K562 (cell line): ENCODE measurements around the gene CLTB.

Experiments
- PRMT5 ChIP-seq: sonication (generic); formaldehyde crosslinking; IDR thresholded peaks from 2 replicates; pipeline ENCODE4 v1.5.0; 2020; ENCODE audit warnings: missing genetic modification reagents
- RBBP5 ChIP-seq: fragments of 200-600 bp; sonication (generic); IDR thresholded peaks from 2 replicates; pipeline ENCODE4 v1.6.1; 2012; ENCODE audit warnings: borderline replicate concordance, mild to moderate bottlenecking, low read length, control low read depth, inconsistent platforms; ENCODE audit not compliant: insufficient read depth, poor library complexity, severe bottlenecking
- SMC3 ChIP-seq: conservative IDR thresholded peaks from 2 replicates; pipeline ENCODE4 v1.6.1; 2011; ENCODE audit warnings: low read depth, low read length, improper control_type of control experiment; ENCODE audit not compliant: insufficient read depth
- SRF ChIP-seq, 2 experiments: fragments of 250-450, 450-650 bp in 1 of 2; sonication (Bioruptor Pico) in 1 of 2; sonication (generic) in 1 of 2; formaldehyde crosslinking; IDR thresholded peaks; 2 replicates each; pipeline versions ENCODE4 v1.5.0 to v1.5.1; 2020 to 2022; ENCODE audit warnings: mild to moderate bottlenecking in 1 of 2, missing genetic modification reagents in 1 of 2
- YY1 ChIP-seq, 3 experiments: IDR thresholded peaks; 2 replicates each; pipeline ENCODE4 v1.6.1; 2011; ENCODE audit warnings: low read length in 2 of 3, mild to moderate bottlenecking in 2 of 3, moderate library complexity in 2 of 3, borderline replicate concordance in 1 of 3, control low read depth in 1 of 3, low read depth in 1 of 3; ENCODE audit not compliant: insufficient read depth in 3 of 3, insufficient replicate concordance in 2 of 3, control insufficient read depth in 1 of 3, insufficient read length in 1 of 3; ENCODE audit errors: extremely low read depth in 1 of 3
- TF ChIP-seq, protein P1 (sequence below): sonication (generic); formaldehyde crosslinking; IDR thresholded peaks from 2 replicates; pipeline ENCODE4 v1.8.0; 2023; ENCODE audit warnings: mild to moderate bottlenecking, missing genetic modification reagents
- TF ChIP-seq, protein P2 (sequence below), 3 experiments: IDR thresholded peaks in 2 of 3; conservative IDR thresholded peaks in 1 of 3; 2 replicates each; pipeline ENCODE4 v1.5.1; 2011 to 2012; ENCODE audit warnings: low read length in 3 of 3, mild to moderate bottlenecking in 3 of 3, control low read depth in 2 of 3, improper control_type of control experiment in 1 of 3, inconsistent platforms in 1 of 3, low read depth in 1 of 3, mixed read lengths in 1 of 3, moderate library complexity in 1 of 3; ENCODE audit not compliant: insufficient read depth in 2 of 3
- TF ChIP-seq, protein P3 (sequence below), 2 experiments: IDR thresholded peaks in 1 of 2; conservative IDR thresholded peaks in 1 of 2; 2 replicates each; pipeline ENCODE4 v1.6.1; 2016; ENCODE audit warnings: low read depth in 2 of 2, mild to moderate bottlenecking in 1 of 2, missing compliant biosample characterization in 1 of 2, missing genetic modification characterization in 1 of 2, moderate library complexity in 1 of 2

DNA sequence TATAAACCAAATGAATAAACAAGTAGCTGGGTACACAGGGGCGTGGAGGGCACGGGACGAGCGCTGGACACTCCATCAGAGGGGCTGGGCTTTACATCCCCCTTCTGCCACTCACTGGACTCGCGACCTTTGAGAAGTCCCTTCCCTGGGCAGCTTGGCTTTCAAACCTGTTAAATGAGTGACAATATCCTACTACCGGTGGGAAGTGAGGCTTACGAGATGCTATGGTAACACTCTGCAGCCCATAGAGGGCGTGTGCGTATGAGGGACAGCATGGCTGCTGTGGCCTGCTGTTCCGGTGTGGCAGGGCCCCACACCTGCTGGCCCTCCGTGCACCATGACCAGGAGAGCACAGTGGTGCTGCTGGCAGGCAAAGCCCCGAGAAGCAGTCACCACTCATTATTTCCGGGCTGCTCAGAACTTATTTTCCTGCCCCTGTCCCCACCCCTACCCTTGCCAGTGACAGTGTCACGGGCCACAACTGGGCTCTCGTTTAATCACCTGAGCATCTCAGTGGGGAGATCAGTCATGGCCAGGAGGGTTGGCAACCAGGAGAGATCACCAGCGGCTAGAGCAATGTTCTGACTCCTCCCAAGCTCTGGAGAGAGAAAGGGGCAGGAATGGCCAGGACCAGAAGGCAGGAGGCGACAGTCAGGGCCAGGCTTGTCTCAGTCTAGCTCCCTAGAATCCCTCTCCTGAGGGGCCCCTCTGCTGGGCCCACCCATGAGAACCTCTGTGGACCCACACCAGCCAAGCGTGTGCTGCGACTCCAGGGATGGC is 10.5 kb downstream of the CLTB start:
- TF ChIP-seq, protein P1, sequence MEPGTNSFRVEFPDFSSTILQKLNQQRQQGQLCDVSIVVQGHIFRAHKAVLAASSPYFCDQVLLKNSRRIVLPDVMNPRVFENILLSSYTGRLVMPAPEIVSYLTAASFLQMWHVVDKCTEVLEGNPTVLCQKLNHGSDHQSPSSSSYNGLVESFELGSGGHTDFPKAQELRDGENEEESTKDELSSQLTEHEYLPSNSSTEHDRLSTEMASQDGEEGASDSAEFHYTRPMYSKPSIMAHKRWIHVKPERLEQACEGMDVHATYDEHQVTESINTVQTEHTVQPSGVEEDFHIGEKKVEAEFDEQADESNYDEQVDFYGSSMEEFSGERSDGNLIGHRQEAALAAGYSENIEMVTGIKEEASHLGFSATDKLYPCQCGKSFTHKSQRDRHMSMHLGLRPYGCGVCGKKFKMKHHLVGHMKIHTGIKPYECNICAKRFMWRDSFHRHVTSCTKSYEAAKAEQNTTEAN, result no peak
- TF ChIP-seq, protein P2, sequence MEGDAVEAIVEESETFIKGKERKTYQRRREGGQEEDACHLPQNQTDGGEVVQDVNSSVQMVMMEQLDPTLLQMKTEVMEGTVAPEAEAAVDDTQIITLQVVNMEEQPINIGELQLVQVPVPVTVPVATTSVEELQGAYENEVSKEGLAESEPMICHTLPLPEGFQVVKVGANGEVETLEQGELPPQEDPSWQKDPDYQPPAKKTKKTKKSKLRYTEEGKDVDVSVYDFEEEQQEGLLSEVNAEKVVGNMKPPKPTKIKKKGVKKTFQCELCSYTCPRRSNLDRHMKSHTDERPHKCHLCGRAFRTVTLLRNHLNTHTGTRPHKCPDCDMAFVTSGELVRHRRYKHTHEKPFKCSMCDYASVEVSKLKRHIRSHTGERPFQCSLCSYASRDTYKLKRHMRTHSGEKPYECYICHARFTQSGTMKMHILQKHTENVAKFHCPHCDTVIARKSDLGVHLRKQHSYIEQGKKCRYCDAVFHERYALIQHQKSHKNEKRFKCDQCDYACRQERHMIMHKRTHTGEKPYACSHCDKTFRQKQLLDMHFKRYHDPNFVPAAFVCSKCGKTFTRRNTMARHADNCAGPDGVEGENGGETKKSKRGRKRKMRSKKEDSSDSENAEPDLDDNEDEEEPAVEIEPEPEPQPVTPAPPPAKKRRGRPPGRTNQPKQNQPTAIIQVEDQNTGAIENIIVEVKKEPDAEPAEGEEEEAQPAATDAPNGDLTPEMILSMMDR (IDR thresholded peaks at IDR 0.05 in 2 of 3, conservative IDR thresholded peaks at IDR 0.05 in 1 of 3; ENCODE audit: insufficient read depth in 2 of 3, low read depth in 1 of 3, low read length in 3 of 3), result peak; percentile 39 to 56 (median 45)
- no peak for TF ChIP-seq SMC3
- no peak for TF ChIP-seq RBBP5
- TF ChIP-seq SRF (CRISPR knock-in tag; IDR thresholded peaks at IDR 0.05), result no peak
- TF ChIP-seq YY1 (IDR thresholded peaks at IDR 0.05; ENCODE audit: borderline replicate concordance in 1 of 3, control insufficient read depth in 1 of 3, extremely low read depth in 1 of 3, insufficient read depth in 3 of 3, insufficient read length in 1 of 3, insufficient replicate concordance in 2 of 3, low read depth in 1 of 3, low read length in 2 of 3), result no peak
- TF ChIP-seq PRMT5 (CRISPR knock-in tag), result no peak
- TF ChIP-seq, protein P3, sequence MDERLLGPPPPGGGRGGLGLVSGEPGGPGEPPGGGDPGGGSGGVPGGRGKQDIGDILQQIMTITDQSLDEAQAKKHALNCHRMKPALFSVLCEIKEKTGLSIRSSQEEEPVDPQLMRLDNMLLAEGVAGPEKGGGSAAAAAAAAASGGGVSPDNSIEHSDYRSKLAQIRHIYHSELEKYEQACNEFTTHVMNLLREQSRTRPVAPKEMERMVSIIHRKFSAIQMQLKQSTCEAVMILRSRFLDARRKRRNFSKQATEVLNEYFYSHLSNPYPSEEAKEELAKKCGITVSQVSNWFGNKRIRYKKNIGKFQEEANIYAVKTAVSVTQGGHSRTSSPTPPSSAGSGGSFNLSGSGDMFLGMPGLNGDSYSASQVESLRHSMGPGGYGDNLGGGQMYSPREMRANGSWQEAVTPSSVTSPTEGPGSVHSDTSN (CRISPR knock-in tag; IDR thresholded peaks at IDR 0.05; ENCODE audit: low read depth), result no peak
- TF ChIP-seq, protein P3 (tag; conservative IDR thresholded peaks at IDR 0.05; ENCODE audit: low read depth), result no peak
